GM19193 (cell line): ENCODE data around the gene METTL22.

Source experiments
- POLR2A ChIP-seq: IDR thresholded peaks from 4 replicates; pipeline ENCODE4 v1.6.1; 2011; ENCODE audit not compliant: insufficient read depth, insufficient read length; ENCODE audit errors: extremely low read depth

METTL22 gene

DNA sequence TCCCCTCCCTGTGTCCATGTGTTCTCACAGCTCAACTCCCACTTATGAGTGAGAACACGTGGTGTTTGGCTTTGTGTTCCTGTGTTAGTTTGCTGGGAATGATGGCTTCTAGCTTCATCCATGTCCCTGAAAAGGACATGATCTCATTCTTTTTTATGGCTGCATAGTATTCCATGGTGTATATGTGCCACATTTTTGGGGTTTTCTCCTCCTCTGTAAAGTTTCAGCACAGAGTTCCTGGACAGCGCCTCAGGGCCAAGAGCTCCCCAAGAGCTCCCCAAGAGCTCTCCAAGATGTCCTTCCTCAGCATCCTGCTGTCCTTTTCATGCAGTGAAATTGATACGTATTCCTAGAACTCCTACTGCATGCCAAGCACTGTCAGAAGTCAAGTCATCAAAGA, 46.0 kb downstream of the METTL22 start:
- TF ChIP-seq POLR2A, result no peak

DNA sequence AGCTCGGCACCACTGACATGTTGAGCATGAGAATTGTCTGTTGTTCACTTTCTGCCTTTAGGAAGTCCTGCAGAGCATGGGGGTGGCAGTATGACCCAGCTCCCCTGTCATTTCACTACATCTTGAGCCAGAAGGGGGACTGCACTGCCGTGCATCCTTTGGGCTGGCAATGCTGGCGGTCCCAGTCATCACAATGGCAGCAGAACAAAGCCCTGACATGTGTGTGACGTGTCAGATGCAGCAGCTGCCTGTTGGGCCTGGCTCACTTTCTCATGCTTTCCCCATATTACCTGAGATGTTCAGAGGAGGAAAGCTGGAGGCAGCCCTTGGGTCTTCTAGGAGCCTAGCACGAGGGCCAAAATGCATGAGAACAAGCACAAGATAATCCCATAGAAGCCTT, 46.6 kb downstream of the METTL22 start:
- TF ChIP-seq POLR2A, result no peak

DNA sequence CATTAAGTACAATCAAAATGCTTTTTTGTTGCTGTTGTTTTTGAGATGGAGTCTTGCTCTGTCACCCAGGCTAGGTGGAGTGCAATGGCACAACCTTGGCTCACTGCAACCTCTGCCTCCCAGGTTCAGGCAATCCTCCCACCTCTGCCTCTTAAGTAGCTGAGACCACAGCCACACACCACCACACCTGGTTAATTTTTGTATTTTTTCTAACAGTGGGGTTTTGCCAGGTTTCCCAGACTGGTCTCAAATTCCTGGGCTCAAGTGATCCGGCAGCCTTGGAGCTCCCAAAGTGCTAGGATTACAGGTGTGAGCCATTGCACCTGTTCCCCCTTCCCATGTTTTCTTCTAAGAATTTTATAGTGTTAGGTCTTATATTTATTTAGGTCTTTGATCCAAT, 48.0 kb downstream of the METTL22 start:
- TF ChIP-seq POLR2A, result no peak

DNA sequence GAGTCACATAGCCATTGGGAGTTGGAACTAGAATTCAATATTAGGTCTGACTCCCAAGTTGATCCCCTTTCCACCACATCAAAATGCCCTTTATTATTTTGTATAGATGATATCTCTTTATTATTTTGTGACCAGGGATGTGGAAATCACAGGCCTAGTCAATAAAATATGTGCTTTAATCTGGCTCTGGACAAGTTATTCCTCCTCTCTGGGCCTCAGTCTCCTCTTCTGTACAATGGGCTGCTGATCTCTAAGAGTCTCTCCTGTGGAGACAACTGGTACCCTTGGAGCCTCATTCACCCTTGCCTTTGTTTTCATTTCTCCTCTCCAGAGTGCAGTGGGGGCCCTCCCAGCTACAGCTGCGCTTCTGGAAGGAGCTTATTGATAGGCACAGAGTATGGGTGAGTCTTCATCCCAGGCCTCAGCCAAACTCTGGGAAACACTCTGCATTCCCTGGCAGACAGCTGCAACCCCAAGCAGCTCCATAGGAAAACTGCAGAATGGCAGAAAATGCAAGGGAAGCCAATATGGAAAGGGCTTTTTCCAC, 48.6 kb downstream of the METTL22 start:
- no peak for TF ChIP-seq POLR2A

DNA sequence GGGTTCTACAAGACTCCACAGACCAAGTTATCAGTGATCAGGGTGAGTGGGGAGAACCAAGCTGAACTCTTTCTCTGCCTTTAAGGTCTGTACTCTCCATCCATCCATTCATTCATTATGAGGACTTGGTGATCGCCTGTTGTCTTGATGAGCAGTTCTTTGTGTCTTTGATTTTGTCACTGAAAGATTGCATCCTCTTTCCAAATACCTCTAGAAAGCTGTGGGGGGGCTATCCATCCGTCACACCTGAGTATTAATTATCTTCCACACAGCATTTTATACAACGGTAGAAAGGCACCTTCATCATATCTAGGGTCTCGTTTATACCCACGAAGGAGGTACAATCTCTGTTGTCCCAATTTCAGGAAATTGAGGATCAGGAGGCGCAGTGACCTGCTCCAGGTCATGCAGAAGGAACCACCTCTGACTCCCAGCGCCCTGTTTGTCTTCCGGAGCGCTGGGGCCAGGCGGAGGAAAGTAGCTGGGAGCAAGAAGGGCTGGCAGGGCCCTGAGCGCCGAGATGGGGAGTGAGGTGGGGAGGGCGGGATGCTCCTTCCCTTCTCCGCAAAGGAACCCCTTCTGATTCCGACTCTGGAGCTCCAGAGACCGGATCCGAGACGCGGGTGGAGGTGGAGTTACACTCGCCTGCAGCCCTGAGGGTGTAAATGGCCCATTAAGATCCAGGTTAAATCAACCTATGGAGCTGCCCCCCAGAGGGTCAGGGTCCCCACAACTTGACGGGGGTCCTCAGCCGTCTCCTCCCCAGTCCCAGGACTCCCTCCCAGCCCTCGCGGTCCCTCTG, 52.3 kb downstream of the METTL22 start:
- TF ChIP-seq POLR2A, result no peak

GRCh38 chr16:8674413-8675022, 53.0 kb downstream of the METTL22 start, which contains the start of gene ABAT:
Gene ABAT (plus strand): TSS chr16:8674617. CDS start chr16:8735740, 61,123 bp downstream.
- TF ChIP-seq POLR2A, result peak; percentile 56

DNA sequence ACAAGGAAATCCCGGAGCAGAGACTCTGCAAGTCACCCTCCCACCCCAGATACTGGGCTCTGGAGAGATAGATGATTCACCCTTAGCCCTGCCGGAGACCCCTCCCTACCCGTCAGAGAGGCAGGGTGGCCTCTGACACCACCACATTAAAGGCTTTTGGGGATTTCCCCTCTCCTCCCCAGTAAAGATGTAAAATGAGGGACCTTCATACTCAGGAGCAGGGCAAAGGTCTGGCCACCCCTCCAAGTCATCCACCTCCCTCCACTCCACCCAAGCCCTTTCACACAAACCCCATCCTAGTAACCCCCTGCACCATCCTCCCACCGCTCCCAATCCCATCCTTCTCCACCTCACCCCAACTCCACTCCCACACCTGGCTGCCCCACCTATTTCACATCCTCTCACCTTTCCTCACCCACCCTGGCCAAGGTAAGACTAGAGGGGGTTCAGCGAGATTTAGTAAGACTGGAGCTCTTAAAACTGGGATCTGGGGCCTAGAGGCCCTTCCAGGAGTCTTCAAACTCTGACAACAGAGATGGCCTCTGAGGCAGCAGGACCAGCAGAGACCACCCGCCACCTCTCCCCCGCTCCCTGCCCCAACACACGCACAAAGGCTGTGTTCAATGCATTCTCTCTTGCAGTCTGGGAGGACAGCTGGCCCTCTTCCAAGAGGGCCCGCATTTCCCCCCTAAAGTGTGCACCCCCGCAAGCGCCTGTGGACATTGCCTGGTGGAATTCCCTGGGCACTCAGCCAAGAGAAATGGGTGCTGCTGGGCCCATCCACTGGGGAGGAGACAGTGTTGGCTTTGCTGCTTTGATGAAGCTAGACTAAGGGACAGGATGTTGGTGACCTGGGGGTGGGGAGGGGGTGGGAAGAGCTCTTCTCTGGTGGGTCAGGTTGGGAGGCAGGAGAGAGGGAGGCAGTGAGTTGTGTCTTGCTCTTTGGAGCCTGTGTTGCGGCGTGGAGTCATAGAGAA, 54.0 kb downstream of the METTL22 start:
- no peak for TF ChIP-seq POLR2A

GRCh38 chr16:8676160-8676547, 54.7 kb downstream of the METTL22 start:
- no peak for TF ChIP-seq POLR2A

DNA sequence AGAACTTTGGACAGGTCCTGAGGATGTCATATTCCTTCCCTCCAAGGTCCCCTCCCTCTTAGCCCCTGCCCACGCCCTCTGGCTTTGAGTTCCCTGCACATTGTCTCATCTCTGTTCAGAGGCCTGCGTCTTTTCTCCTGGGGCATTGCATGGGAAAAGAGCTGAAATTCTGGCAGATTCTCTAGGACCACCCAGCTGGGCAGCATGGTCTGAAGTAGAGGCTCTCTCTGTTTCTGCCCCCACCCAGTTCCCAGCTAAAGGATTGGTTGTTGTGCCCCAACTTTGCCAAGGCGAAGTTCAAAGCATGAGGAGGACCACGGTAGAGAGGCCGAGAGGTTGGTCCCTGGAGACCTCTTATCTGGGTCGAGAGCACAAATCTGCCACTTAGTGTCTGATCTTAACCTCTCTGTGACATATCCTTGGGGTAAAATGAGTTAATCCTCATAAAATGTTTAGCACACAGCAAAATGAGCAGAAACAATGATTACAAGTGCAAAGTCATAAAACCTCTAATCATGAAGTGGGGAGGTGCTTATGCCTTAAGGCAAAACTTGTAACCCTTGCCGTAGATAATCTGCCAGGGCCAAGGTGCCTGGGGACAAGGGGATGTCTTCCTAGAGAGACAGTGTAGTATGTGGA, 55.4 kb downstream of the METTL22 start:
- TF ChIP-seq POLR2A, result no peak

GRCh38 chr16:8677481-8677880, 56.0 kb downstream of the METTL22 start:
- no peak for TF ChIP-seq POLR2A

DNA sequence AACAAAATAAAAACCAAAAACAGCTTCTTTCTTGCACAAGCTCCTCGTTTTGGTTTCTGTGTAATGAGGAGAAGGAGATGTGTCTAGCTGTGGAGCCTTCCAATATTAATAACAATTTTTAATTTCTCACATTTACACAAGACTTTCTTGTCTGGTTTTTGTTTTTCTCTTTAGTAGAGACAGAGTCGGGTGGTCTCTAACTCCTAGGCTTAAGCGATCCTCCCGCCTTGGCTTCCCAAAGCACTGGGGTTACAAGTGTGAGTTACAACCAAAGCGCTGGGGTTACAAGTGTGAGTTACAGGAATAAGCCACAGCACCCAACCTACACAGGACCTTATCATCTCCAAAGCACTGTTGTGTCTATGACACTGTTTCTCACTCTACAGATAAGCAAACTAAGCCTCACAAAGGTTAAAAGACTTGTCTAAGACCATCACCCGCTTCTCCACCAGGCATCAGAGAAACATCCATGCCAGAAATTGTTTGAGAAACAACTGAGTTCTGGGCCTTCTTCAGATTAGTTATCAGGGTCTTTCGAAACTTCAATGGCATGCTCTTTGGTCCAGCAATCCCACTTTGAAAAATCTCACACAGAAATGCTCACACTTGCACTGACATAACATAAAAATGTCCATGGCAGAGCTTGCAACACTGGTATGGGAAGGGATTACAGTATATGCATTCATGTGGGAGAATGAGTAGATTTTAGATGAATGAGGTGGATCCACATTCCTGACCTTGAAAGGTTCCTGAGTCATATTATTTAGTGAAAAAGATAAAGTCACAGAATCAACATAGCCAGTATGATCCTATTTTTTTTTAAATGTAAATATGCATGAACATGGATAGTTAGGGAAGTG, 56.8 kb downstream of the METTL22 start:
- TF ChIP-seq POLR2A, result no peak

DNA sequence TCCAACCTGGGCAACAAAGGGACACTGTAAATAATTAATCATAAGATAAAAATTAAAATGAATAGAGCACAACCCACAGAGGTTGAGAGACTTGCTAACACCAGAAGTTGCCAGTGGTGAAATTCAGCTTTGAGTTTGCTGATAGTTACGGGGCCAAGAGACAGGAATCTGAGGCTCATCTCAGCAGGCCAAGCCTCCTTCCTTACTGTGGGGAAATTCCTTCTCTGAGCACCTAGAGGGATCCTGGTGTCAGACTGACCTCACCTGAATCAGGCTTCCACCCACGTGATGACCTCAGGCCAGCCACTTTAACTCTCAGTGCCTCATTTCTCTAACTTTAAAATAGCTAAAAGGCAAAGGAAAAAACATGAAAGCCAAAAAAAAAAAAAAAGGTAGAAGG, 57.7 kb downstream of the METTL22 start:
- no peak for TF ChIP-seq POLR2A

DNA sequence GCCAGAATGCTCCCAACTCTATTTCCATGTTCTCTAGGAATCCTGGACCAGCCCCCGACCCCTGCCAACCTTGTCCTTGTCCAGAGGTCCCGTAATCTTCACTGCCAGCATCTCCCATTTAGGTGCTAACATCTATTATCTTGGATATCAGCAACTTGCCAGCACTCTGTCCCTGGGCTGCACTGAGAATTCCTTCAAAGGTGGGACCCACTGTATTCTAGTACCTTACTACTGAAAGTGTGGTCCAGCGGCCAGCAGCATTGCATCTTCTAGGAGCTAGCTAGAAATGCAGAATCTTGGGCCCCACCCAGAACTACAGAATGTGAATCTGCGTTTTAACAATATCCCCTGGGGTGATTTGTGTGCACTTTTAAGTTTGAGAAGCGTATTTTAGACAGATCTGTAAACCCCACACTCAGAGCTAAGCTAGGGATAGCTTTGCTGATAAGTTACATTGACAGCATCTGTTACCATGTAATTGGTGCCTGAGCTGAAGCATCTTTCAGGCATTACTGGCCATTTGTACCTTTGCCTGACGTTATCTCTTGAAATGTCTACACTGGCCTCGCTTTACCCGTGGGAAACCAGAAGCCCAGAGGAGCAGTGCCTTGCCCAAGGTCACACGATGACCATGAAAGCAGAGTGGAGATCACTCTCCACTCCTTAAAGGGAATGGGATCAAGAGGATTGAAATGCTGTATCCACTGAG, 61.2 kb downstream of the METTL22 start:
- TF ChIP-seq POLR2A, result no peak
